ENCODE results near the gene PTPRT. TPM values are rescaled to one million over a fixed set of nuclear protein-coding genes. Genes with fewer than 3 reads are reported as not detected.
A peak's percentile ranks its signal among the peaks of the same experiment; 100 is the strongest.

Gene PTPRT
- 1.9 TPM for polyA plus RNA-seq (ENCODE audit: insufficient read length)

DNA sequence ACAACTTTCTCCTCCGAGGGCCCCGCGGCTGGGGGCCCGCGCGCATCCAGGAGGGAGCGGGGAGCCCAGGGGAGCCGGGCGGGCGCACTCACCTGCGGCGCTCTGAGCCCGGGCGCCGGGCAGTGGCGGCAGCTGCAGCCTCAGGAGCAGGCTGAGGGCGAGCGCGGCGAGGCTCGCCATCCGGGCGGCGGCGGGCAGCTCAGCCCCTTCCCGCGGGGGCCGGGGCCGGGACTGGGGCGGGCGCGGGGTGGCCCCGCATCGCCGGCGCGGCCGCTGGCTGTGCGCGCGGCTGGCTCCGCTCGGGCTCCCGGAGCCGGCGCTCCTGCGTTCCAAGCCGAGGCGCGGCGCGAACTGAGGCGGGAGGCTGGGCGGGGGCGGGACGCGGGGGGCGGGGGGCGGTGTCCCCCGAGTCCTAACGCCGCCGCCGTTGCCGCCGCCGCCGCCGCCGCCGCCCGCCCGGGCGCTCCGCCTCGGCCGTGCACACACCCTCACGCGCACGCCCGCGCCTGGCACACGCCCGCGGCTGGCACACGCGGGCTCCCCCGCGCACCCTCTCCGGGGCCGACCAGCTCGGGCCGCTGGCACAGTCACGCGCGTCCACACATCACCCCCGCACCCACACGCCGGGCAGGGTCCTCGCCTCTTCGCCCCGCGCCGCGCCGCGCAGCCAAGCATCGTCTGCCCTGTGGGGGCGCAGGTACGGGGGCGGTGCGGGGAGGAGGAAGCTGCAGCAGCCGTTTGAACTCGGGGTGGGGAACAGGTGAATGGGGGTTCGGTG, at the start of gene PTPRT:
Gene PTPRT, minus strand, starts transcription at position 353 of the 778 bp plus-strand sequence. Its CDS starts 173 bp downstream, at position 180.
- DNase-seq = no peak

DNA sequence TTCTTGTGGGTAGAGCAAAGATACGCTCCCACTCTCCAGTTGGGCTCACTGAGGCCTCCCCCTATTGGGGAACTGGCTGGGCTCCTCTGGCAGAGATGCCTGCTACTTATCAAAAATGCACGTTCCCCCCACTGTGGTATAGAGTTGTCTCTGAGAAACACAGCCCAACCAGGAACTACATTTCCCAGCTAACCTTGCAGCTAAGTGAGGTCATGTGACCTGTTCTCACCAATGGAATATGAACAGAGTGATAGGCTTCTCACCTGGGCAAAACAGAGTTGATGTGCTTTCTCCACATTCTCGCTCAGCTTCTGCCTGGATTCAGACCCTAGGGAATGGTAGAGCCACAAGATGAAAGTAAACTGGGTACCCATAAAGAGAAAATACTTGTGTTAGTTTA, 49.1 kb upstream of the PTPRT start:
- no peak for DNase-seq

- DNase-seq = no peak
Measured at GRCh38 chr20:43238266-43238665, 48.6 kb upstream of the PTPRT start.

DNA sequence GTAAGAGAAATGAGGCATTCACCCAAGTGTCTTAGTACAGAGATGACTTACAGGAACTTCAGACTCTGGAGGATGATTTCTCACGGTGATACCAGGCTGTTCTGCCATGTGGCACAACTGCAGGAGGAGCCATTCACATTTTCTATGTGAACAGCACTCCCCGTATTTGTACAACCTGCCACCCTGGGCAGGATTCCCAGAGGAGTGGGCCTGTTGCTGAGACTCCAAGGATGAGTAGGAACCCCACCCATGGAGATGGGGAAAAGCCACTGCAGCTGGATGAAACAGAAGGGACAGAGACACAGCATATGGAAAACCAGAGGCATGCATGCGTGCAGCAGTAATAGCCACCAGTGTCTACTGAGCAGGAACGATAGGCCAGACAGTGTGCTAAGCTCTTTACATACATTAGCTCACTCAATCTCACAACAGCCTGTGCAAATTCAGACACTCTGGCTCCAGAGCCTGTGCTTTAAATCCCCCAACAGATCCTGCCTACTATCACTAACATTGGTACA, 48.0 kb upstream of the PTPRT start:
- no peak for DNase-seq

DNA sequence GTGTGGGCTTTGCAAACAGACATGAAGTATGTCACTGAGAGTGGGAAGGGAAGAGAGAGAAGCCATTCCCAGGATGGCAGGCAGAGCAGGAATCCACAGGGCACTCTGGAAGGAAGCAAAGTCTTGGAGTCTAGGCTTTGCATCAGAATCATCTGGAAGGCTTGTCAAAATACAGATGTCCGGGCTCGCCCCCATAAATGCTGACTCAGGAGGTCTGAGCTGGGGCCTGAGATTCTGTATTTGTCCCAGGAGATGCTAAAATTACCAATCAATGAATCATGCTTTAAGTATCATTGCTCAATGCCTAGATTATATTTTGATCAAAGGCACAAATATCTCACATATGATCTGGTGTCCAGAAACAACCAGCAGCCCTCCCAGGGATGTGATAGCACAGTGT, 46.3 kb upstream of the PTPRT start:
- no peak for DNase-seq

- DNase-seq = no peak
Measured at GRCh38 chr20:43231829-43232228, 42.1 kb upstream of the PTPRT start.

GRCh38 chr20:43229696-43230095, 40.0 kb upstream of the PTPRT start:
- no peak for DNase-seq

GRCh38 chr20:43220612-43221011, 30.9 kb upstream of the PTPRT start:
- no peak for DNase-seq

- DNase-seq = no peak
Measured at GRCh38 chr20:43210901-43211300, 21.2 kb upstream of the PTPRT start.

DNA sequence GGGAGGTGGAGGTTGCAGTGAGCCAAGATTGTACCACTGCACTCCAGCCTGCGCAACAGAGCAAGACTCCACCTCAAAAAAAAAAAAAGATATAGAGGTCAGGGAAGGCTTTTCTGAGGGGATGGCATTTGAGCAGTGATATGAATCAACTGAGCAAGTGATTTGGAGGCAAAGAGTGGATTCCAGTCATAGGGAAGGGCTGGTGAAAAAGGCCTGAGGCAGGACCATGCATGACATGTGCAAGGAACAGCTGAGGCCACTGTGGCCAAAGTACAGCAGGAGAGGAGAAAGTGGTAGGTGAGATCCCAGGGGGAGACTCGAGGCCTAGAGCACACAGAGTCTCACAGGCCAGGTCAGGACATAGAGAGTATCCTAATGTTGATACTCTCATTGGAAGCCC, 20.1 kb upstream of the PTPRT start:
- DNase-seq = no peak

- no peak for DNase-seq
Measured at GRCh38 chr20:43205699-43206098, 16.0 kb upstream of the PTPRT start.

DNA sequence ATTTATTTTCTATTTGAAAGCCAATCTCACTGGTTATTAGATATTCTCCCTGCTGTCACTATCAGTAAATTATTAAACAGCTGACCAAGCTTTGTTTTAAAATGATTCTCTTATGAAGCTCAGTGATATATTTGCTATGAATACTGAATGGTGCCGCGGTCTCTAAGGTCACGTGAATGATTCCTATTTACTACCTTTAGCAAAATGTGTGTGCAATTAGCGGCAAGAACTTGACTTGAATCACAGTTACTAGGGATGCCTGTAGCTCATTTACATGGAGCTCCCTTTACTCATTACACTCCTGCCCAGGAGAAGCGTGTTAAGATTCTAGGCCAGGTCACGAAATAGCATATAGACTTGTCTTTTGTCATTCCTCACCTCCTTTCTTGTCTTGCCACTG, 12.4 kb upstream of the PTPRT start:
- no peak for DNase-seq

DNA sequence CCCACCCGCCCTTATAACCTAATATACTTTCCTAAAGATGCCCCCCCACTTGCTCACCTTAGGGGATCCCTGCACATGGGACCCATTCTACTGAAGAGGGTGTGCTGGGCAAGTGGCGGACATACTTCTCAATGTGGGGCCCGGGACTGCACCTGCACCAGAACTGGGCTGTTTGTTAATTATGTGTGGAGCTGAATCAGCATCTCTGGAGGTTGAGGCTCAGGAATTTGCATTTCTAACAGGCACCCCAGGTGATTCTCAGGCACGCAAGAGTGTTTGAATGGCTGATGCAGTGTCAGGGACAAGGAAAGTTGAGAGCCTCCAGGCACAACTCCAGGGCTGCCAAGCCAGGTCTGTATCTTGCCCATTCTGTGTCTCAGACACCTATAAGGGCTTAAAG, 8.9 kb upstream of the PTPRT start:
- no peak for DNase-seq

DNA sequence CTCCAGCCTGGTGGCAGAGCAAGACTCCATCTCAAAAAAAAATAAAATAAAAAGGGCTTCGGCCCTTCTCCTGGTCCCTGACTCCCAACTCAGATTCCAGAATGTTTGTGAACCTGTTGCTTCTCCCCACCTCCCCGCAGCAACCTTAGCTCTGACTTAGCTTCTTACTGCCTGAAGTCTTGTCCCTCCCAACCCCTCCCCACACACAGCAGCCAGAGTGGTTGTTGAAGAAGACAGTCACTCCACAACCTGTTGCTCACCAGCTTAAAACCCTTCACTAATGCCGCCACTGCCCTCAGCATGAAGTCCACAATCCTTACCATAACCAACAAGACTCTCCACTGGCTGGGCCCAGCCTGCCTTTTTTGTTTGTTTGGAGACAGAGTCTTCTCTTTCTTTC, 6.5 kb upstream of the PTPRT start:
- DNase-seq = no peak

- no peak for DNase-seq
Measured at GRCh38 chr20:43194137-43194536, 4.4 kb upstream of the PTPRT start.

GRCh38 chr20:43193443-43193842, 3.7 kb upstream of the PTPRT start:
- DNase-seq = no peak

DNA sequence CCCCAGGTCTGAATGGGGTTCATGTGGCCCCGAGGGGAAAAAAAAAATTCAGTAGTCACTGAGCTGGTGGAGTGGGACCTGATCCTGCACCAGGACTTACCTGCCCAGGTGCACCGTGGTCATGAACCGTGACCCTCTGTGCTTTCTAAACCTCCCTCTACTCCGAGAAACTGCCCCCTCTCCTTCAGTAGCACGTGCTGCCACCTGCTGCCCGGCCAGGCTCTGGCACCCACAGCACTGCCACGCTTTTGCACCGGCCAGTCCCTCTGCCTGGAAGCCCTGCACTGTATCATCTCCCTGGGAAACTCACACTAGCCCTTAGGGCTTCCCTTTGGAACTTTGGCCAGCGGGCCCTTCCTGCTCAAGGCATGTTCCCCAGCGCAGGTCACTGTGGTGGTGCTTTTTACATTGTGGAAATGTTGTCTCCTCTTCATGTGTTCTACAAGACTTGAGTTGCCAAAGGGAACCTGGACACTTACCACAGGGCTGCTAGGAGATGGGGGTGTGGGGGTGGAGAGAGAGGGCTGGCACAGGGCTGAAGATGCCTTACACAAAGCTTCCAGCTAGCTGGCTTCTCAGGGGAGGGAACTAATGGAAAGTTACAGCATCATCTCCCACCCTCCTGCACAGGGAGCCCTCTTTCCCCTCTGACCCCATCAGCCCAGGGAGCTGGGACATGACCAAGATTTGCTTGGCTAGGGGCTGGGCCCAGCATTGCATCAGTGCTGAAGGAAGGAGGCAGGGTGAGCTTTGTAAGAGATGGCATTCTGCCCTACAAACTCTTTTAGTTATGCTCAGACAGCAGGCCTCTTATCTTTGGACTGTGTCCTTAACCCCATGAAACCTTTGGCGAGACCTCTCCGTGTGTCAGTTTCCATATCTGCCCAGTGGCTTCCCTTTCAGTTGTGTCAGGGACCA, 2.5 kb upstream of the PTPRT start:
- DNase-seq = no peak

DNA sequence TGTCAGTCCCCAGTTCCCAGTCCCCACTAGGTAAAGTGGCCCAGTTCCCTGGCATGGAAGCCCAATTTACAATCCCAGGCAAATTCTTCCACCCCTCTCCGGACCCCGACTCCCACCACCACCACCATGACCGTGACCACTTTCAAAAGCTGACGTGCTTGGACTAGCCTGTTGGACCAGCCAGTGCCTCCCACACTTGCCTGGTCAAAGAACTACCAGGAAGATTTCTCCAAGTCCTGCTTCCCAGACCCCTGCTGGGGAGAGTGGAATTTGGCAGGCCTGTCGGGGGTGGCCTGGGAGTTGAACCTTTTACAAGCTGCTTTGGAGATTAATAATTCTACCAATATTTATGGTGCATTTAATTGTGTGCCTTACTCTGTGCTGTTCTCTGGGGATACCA, 1.4 kb upstream of the PTPRT start:
- no peak for DNase-seq

DNA sequence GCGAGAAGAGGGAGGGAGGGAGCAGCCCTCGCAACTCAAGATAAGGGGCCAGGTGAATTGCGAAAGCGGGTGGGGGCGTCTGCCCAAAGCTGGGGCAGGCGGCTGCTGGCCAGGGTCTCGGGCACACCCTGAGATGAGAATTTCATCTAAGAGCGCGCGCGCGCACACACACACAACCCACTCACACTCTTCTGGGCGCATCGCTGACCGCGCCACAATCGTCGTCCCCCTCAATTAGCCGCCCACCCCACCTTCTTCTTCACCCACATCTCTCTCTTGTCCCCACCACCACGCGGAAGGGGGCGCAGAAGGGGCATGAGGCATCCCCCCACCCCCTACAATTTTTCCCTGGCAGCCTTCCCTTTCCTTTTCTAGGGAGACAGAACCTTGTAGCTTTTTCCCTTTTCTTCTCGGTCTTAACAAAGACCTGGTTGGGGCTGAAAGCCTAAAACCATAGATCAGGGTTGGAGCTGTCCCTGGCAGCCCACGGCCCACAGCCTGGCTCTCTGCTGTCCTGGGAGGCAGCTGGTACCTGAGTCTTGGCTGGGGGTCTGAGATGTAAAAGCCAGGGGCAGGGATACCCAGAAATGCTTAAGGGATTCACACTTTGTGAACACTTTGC, 737 bp upstream of the PTPRT start:
- DNase-seq = no peak

DNA sequence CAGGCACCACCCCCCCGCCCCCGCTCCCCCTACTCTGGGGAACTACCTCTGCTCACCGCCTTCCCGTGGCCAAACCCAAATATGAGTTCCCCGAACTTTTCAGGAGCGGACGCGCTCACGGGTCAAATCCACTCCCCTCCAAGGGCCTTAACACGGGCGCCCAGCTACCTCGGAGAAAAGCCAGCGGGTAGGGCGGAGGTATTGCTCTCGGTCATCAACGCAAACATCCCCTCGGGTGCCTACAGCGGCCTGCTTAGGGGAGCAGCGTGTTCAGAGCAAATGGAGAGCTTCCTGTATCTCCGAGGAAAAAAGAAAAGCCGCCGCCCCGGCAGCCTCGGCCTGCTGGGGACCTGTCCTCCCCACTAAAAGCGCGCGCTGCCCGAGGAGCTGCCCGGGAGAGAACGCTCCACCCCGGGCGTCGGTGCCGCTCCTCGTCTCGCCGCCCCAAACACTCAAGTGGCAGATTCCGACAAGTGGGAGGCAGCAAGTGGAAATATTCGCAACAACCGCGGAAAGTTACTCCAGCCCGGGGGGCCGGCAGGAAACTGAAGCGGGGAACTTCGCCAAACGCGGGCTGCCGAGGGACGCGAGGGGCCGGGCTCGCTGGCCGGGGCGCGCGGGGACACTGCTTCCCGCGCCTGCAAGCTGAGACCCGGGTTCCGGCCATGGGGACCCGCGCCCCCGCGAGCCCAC, 699 bp downstream of the PTPRT start:
- DNase-seq = no peak

DNA sequence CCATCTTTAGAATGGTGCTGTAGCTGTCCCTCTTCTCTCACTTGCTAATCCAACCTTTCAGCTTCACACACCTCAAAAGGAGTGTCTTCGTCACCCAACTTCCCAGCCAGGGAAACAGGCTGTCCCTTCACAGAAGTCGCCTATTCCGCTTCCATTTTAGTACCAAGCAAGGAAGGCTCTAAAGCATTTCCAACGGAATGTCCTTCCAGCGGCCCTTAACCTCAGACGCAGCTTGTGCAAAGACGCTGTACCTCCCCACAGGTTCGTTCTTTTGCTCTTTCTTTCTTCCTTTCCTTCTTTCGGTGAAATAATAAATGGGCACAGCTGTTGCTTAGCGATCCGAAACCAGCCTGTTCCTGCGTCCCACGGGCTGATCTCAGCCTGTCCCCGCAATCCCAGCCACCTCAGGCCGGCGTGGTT, 1.5 kb downstream of the PTPRT start:
- no peak for DNase-seq

DNA sequence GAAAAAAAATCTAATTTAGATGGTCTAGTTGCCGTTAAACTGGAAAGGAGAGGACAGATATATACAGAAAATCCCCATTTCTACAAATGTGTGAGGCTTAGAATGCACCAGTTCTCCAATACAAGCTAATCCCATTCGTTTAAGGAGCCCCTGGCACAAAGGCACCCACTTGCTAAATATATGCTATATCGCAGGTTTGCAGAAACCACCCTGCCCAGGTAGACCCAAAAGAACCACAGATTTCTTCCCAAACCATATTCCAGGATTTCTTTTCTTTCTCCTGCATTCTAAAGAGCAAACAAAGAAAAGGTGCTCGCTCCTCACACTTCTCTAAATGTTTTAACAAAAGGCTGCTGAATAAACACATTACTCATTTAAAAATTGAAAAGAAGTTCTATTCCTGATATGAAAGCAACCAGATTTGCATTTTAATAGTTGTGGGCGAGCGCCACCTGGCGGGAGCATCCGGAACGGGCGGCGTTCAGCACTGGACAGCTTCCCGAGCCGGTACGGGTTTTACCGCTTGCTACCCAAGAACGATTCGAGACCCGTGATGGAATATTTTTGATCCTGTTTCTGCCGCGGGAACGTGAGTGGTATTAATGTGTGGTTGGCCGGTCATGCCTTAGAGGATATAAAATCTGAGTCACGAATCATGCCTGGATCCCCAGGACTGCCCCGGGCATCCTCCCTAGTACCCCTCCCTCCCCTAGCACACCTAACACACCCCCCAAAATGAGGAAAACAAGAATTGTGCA, 2.1 kb downstream of the PTPRT start:
- peak; percentile 73 for DNase-seq
